ENCODE results near the gene IMPDH2.

The IMPDH2 gene

GRCh38 chr3:49022688-49023171 is 6.5 kb downstream of the IMPDH2 start:
- DNase-seq (ENCODE audit: low read depth, low spot score) = no peak
- H3K4me3 ChIP-seq (ENCODE audit: low read length) = peak overlapping the region; percentile 97

- peak within 1 kb of the TSS; percentile 97 for H3K4me3 ChIP-seq (ENCODE audit: low read length)
- DNase-seq (ENCODE audit: low read depth, low spot score) = peak; percentile 86
These were observed 7.1 kb downstream of the IMPDH2 start, which contains the start of gene NDUFAF3 for GRCh38 chr3:49021813-49022687. Gene NDUFAF3, plus strand, starts transcription at chr3:49022121. Its CDS starts 24 bp downstream, at chr3:49022145.

GRCh38 chr3:49021213-49021812 is 7.9 kb downstream of the IMPDH2 start:
- H3K4me3 ChIP-seq (ENCODE audit: low read length) = peak overlapping the region; percentile 97
- DNase-seq (ENCODE audit: low read depth, low spot score) = peak; percentile 96

GRCh38 chr3:49020330-49021212 is 8.6 kb downstream of the IMPDH2 start:
- peak overlapping the region; percentile 97 for H3K4me3 ChIP-seq (ENCODE audit: low read length)
- DNase-seq (ENCODE audit: low read depth, low spot score) = no peak

- peak overlapping the region; percentile 97 for H3K4me3 ChIP-seq (ENCODE audit: low read length)
- DNase-seq (ENCODE audit: low read depth, low spot score) = no peak
These were observed 9.3 kb downstream of the IMPDH2 start for GRCh38 chr3:49019941-49020329.

- peak overlapping the region; percentile 68 for H3K4me3 ChIP-seq (ENCODE audit: low read length)
- DNase-seq (ENCODE audit: low read depth, low spot score) = no peak
These were observed 10.5 kb downstream of the IMPDH2 start for GRCh38 chr3:49018707-49019006.

GRCh38 chr3:49017971-49018706 is 11.1 kb downstream of the IMPDH2 start, which contains the start of gene DALRD3:
Gene DALRD3, minus strand, starts transcription at chr3:49018580. Its CDS starts 16 bp downstream, at chr3:49018564.
- H3K4me3 ChIP-seq (ENCODE audit: low read length) = peak within 1 kb of the TSS; percentile 68
- peak; percentile 62 for DNase-seq (ENCODE audit: low read depth, low spot score)

- no peak for DNase-seq (ENCODE audit: low read depth, low spot score)
These were observed 11.8 kb downstream of the IMPDH2 start for GRCh38 chr3:49017229-49017970.

GRCh38 chr3:49016414-49017228 is 12.6 kb downstream of the IMPDH2 start:
- no peak overlapping the region for H3K4me3 ChIP-seq (ENCODE audit: low read length)
- DNase-seq (ENCODE audit: low read depth, low spot score) = no peak

More at GRCh38 chr3:49017229-49017970, 11.8 kb downstream of the IMPDH2 start:
- peak overlapping the region; percentile 68 for H3K4me3 ChIP-seq (ENCODE audit: low read length)

- DNase-seq (ENCODE audit: low read depth, low spot score) = no peak
These were observed 13.4 kb downstream of the IMPDH2 start for GRCh38 chr3:49015765-49016164.

GRCh38 chr3:49015072-49015471 is 14.1 kb downstream of the IMPDH2 start:
- H3K4me3 ChIP-seq (ENCODE audit: low read length) = no peak overlapping the region
- no peak for DNase-seq (ENCODE audit: low read depth, low spot score)

More at GRCh38 chr3:49015765-49016164, 13.4 kb downstream of the IMPDH2 start:
- H3K4me3 ChIP-seq (ENCODE audit: low read length) = no peak overlapping the region

GRCh38 chr3:49013738-49014660 is 15.2 kb downstream of the IMPDH2 start:
- no peak overlapping the region for H3K4me3 ChIP-seq (ENCODE audit: low read length)
- DNase-seq (ENCODE audit: low read depth, low spot score) = no peak

GRCh38 chr3:49013113-49013737 is 16.0 kb downstream of the IMPDH2 start:
- H3K4me3 ChIP-seq (ENCODE audit: low read length) = no peak overlapping the region
- DNase-seq (ENCODE audit: low read depth, low spot score) = no peak

- no peak overlapping the region for H3K4me3 ChIP-seq (ENCODE audit: low read length)
- DNase-seq (ENCODE audit: low read depth, low spot score) = no peak
These were observed 16.7 kb downstream of the IMPDH2 start for GRCh38 chr3:49012441-49013017.

- H3K4me3 ChIP-seq (ENCODE audit: low read length) = no peak overlapping the region
- no peak for DNase-seq (ENCODE audit: low read depth, low spot score)
These were observed 19.8 kb downstream of the IMPDH2 start for GRCh38 chr3:49009396-49009795.
